ENCODE measurements around the gene PLXNB2.

GRCh38 chr22:50289151-50289941 is 18.1 kb downstream of the PLXNB2 start:
- TF ChIP-seq, protein P1, sequence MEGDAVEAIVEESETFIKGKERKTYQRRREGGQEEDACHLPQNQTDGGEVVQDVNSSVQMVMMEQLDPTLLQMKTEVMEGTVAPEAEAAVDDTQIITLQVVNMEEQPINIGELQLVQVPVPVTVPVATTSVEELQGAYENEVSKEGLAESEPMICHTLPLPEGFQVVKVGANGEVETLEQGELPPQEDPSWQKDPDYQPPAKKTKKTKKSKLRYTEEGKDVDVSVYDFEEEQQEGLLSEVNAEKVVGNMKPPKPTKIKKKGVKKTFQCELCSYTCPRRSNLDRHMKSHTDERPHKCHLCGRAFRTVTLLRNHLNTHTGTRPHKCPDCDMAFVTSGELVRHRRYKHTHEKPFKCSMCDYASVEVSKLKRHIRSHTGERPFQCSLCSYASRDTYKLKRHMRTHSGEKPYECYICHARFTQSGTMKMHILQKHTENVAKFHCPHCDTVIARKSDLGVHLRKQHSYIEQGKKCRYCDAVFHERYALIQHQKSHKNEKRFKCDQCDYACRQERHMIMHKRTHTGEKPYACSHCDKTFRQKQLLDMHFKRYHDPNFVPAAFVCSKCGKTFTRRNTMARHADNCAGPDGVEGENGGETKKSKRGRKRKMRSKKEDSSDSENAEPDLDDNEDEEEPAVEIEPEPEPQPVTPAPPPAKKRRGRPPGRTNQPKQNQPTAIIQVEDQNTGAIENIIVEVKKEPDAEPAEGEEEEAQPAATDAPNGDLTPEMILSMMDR (conservative IDR thresholded peaks at IDR 0.05; ENCODE audit: low read depth, low read length), result no peak
- no peak for TF ChIP-seq EZH2 (IDR thresholded peaks at IDR 0.05; ENCODE audit: borderline replicate concordance, low read depth, low read length, poor library complexity, severe bottlenecking)

Data from A673 (cell line).